ENCODE results near the gene PDE1C.
"Not testable (repeated sequence)": the region's sequence is repeated elsewhere in the genome, so short reads cannot be mapped to it uniquely, and the experiment has no call there.

Gene PDE1C

DNA sequence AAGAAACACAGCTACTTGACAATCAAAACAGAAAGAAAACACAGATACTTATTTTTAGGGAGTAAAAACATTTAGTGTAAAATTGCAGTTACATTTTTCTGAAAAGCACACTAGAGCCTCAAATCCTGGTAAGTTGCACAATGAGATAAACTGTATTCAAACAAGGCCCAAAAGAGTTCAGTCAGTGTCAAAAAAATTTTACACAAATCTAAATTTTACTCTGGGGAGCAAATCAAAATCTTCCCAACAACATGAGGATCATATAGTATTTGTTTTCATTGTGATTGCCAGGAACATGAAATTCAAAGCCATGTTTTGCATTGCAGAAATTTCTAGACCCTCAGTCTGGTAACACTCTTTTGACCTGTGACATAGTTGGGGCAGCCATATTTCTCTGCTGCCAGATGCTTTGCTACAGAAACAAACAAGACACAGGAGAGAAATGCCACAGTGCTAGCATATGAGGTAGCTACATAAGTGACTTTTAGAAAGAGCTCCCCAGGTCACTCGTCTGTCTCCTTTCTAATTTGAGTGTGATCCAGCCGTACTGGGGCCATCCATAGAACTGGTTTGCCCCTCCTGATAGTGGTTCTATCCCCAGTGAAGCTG is 49.6 kb downstream of the PDE1C start:
- Mint-ChIP-seq H3K27ac (no peak overlapping the region), H3K4me3 (no peak overlapping the region), H3K9me3 (peaks cover 10% of the 10 kb centered on the region), H3K4me1 (peaks cover 15% of the 10 kb centered on the region), H3K27me3 (ENCODE audit: low read depth) (no peaks in the 10 kb centered on the region), H3K36me3 (ENCODE audit: low read depth) (no peaks in the 10 kb centered on the region)
- TF ChIP-seq, protein P1, sequence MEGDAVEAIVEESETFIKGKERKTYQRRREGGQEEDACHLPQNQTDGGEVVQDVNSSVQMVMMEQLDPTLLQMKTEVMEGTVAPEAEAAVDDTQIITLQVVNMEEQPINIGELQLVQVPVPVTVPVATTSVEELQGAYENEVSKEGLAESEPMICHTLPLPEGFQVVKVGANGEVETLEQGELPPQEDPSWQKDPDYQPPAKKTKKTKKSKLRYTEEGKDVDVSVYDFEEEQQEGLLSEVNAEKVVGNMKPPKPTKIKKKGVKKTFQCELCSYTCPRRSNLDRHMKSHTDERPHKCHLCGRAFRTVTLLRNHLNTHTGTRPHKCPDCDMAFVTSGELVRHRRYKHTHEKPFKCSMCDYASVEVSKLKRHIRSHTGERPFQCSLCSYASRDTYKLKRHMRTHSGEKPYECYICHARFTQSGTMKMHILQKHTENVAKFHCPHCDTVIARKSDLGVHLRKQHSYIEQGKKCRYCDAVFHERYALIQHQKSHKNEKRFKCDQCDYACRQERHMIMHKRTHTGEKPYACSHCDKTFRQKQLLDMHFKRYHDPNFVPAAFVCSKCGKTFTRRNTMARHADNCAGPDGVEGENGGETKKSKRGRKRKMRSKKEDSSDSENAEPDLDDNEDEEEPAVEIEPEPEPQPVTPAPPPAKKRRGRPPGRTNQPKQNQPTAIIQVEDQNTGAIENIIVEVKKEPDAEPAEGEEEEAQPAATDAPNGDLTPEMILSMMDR (IDR thresholded peaks at IDR 0.05; ENCODE audit: unreplicated experiment in 3 of 3), result no peak

DNA sequence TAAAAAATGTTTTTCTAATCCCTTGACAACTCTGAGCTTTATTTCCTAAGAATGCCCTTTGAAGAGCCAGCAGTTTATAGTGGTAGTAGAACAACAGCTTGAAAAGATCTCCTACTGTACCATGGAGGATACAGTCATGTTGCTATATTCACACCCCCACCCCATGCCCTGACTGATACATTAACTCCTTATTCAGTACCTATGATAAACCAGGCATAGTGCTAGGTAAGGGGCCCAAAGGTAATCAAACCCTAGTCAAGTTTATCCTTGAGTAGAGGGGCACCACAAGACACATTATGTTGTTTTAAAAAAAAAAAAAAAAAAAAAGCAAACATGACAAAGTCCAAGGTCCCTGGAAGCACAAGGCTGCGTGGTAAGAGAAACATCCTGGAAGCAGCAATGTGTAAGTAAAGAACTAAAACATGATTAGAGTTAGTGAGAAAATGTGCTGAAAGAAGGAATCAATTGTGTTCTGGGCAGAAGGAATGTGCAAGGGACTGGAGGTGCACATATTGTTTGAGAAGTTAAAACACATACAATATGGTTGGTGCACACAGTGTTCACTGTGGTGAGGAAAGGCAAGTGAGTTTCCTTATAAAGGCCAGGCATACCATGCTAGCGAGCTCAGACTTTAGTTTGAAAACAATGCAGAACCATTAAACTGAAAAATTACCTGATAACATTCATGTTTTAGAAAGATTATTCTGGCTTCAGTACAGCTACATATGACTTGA is 51.2 kb downstream of the PDE1C start:
- Mint-ChIP-seq H3K9me3 (peaks cover 17% of the 10 kb centered on the region), H3K27me3 (ENCODE audit: low read depth) (no peaks in the 10 kb centered on the region), H3K4me3 (no peak overlapping the region), H3K4me1 (peaks cover 8% of the 10 kb centered on the region), H3K27ac (peak overlapping the region in 1 of 3 experiments; percentile 14), H3K36me3 (ENCODE audit: low read depth) (peaks cover 4% of the 10 kb centered on the region)
- TF ChIP-seq, protein P1 (IDR thresholded peaks at IDR 0.05; ENCODE audit: unreplicated experiment in 3 of 3), result no peak

DNA sequence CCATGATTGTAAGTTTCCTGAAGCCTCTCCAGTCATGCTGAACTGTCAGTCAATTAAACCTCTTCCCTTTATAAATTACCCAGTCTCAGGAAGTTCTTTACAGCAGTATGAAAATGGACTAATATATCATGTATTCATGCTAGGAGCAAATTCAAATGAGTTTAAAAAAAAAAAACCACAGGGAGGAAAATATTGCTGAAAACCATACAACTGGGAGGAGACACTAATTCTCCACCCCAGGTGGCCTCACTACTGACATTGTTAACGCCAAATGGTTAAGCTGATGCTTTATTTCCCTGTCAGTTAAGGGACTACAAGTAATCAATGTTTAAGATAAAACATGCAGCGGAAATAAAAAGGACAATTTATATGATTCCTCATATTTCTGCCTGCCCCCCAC is 55.1 kb downstream of the PDE1C start:
- H3K27ac Mint-ChIP-seq, result no peak overlapping the region

DNA sequence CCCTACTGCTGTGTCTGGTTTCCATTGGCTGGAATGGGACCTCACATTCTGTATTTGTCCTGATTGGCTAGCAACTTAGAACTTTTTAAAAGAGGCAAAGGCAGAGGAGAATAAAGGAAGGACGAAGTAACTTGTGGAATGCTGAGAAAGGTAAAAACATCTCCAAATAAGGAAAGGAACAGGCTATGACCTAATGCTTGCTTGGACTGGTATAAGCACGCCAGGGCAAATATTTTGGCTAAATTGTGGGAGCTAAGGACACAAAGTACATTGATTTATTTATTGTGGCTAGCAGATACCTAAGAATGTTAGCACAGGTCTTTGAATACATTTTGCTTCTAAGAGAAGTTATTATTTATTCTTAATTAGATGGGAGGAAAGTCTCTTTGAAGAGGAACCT is 56.7 kb downstream of the PDE1C start:
- H3K27me3 Mint-ChIP-seq (ENCODE audit: low read depth); H3K27ac Mint-ChIP-seq; H3K4me1 Mint-ChIP-seq; H3K4me3 Mint-ChIP-seq; H3K36me3 Mint-ChIP-seq (ENCODE audit: low read depth): not testable (repeated sequence)
- H3K9me3 Mint-ChIP-seq, result peaks cover 24% of the 10 kb centered on the region

More for the DNA sequence above, 55.1 kb downstream of the PDE1C start:
- peaks cover 4% of the 10 kb centered on the region for H3K36me3 Mint-ChIP-seq (ENCODE audit: low read depth)
- H3K9me3 Mint-ChIP-seq, result peaks cover 21% of the 10 kb centered on the region
- H3K27me3 Mint-ChIP-seq (ENCODE audit: low read depth), result no peaks in the 10 kb centered on the region
- no peak overlapping the region for H3K4me3 Mint-ChIP-seq
- H3K4me1 Mint-ChIP-seq, result no peaks in the 10 kb centered on the region
- TF ChIP-seq, protein P1 (IDR thresholded peaks at IDR 0.05; ENCODE audit: unreplicated experiment in 3 of 3), result no peak

DNA sequence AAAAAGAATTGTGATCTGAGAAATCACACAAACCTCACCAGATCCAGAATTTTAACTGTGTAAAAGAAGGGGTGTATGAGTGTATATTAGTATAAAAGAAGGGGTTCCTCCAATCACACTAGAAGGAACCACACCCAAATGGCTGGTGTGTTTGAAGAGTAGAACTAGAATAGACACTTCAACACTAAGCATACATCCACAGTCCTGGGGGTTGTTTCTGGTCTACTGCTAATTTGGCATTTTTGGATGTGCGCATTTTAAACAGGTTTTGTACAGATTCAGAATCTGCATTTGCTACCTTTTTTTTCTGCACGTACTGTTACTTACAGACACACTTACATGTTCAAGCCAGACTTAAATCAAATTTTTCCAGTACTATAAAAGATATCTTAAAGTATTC is 64.6 kb downstream of the PDE1C start:
- peaks cover 5% of the 10 kb centered on the region for H3K36me3 Mint-ChIP-seq (ENCODE audit: low read depth)
- TF ChIP-seq, protein P1 (IDR thresholded peaks at IDR 0.05; ENCODE audit: unreplicated experiment in 3 of 3), result no peak
- H3K27ac Mint-ChIP-seq, result no peak overlapping the region
- H3K9me3 Mint-ChIP-seq, result peaks cover 23% of the 10 kb centered on the region
- H3K4me3 Mint-ChIP-seq, result no peak overlapping the region
- no peaks in the 10 kb centered on the region for H3K4me1 Mint-ChIP-seq
- no peaks in the 10 kb centered on the region for H3K27me3 Mint-ChIP-seq (ENCODE audit: low read depth)

DNA sequence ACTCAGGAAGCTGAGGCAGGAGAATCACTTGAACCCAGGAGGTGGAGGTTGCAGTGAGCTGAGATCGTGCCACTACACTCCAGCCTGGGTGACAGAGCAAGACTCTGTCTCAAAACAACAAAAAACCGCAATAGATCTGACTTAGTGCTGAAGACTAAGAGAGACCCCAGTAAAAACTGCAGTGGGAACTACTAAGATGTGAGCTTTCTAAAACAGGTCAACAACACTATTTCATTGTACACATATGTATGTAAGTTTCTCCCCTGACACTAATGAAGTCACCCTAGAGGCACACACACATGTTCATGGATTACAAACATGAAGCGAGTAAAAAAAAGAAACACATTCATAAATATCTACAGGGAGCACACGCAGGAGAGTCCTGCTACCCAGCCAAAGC is 68.3 kb downstream of the PDE1C start:
- Mint-ChIP-seq H3K9me3 (peaks cover 29% of the 10 kb centered on the region), H3K4me1 (no peaks in the 10 kb centered on the region), H3K27me3 (ENCODE audit: low read depth) (no peaks in the 10 kb centered on the region), H3K4me3 (no peak overlapping the region), H3K36me3 (ENCODE audit: low read depth) (peaks cover 8% of the 10 kb centered on the region), H3K27ac (no peak overlapping the region)
- TF ChIP-seq, protein P1 (IDR thresholded peaks at IDR 0.05; ENCODE audit: unreplicated experiment in 3 of 3), result no peak

All from nephron (organoid).